GM18870 (cell line): ENCODE results near the gene CCDC28B.

ENCODE experiments used
- ATAC-seq: cut with Tn5 transposase; IDR thresholded peaks from one replicate; pipeline ENCODE4 v1.9.1; 2021; ENCODE audit warnings: moderate library complexity; ENCODE audit not compliant: unreplicated experiment

CCDC28B gene

DNA sequence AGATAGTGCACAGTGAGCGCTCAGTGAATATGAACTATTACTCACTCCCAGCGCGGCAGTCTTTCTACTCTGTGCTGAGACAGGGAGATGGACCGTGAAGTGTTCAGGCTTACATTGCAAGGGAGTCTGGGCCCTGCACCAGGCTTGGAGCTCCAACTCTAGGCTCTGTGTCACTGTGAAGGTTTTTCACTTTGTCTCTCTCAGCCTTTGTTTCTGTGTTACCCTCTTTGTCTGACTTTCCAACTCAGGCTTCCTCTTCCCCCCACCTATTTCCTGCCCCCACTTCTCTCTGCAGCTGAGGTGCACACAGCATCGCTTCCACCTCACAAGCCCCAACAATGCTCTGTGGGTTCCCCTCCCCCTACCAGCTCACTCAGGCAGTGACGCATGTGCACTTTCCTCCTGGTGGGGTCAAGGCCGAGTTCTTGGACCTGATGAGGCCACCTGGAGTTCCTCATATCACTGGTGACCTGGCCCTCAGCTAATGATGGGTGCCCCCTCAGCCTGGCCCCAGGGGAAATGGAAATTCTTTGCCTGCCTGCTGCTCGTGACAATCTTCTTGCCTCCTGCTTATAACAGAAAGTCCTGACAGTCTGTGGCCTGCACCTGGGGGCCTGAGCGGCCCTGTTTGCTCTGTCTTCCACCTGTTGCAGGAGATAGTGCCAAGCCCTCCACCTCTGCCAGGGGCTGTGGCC, 49.6 kb downstream of the CCDC28B start:
- peak; percentile 43 for ATAC-seq

DNA sequence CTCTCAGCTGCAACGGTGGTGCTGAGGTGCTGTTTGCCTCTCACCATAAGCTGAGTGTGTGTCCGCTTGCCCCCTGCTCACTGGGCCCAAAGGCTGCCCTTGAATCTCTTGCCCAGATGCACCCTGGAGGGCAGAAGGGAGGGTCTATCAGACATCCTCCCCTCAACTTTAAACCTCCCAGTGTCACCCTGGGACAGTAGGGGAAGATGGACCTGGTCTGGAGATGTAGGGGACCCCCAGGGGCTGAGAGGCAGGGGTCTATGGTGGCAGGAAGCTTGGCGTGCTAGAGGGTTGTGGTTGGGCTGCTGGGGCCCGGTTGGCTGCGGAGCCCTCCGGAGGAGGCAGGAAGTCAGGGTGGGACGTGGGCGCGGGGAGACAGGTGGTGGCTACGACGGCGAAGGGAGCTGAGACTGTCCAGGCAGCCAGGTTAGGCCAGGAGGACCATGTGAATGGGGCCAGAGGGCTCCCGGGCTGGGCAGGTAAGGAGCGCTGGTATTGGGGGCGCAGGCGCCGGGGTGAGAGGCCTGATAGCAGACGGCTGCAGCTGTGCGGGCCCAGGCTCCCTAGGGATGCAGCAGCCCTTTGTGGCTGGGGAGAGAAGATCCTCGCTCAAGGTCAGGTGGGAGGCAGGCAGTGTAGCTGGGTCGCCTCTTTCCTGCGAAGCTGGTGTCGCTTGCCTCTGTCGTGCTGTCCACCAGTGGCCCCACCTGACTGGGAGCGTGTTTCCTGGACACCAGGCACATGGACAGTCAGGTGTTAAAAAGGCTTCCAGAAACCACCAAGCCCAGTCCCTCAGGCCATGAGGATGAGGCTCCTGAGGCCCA, 50.7 kb downstream of the CCDC28B start, which contains the start of gene LCK:
Gene LCK (plus strand): TSS at position 373 of the 824 bp plus-strand sequence. CDS start 23,065 bp downstream, outside the sequence.
- no peak for ATAC-seq
